Endothelial cell of umbilical vein (primary cell): Measurements from ENCODE around the gene SFT2D1.

Experiments
- EZH2 ChIP-seq: IDR thresholded peaks from 2 replicates; pipeline ENCODE4 v1.6.1; 2012; ENCODE audit warnings: borderline replicate concordance, low read depth, mild to moderate bottlenecking, moderate library complexity, low read length, inconsistent platforms; ENCODE audit not compliant: severe bottlenecking
- POLR2A ChIP-seq: IDR thresholded peaks from 2 replicates; pipeline ENCODE4 v1.6.1; 2012; ENCODE audit warnings: low read depth, mild to moderate bottlenecking, control low read depth, low read length
- POLR2AphosphoS5 ChIP-seq: IDR thresholded peaks from 2 replicates; pipeline ENCODE4 v1.6.1; 2012; ENCODE audit warnings: low read depth, mild to moderate bottlenecking, control low read depth, low read length, moderate library complexity; ENCODE audit not compliant: insufficient read depth
- TF ChIP-seq, protein P1 (sequence below), 2 donors: IDR thresholded peaks; 1 replicate in 1 of 2; 2 replicates in 1 of 2; pipeline ENCODE4 v1.5.1; 2011; ENCODE audit warnings: low read length in 2 of 2, mild to moderate bottlenecking in 2 of 2, moderate library complexity in 2 of 2, control low read depth in 1 of 2, inconsistent platforms in 1 of 2, low read depth in 1 of 2; ENCODE audit not compliant: insufficient read depth in 1 of 2; ENCODE audit errors: extremely low read depth in 1 of 2

DNA sequence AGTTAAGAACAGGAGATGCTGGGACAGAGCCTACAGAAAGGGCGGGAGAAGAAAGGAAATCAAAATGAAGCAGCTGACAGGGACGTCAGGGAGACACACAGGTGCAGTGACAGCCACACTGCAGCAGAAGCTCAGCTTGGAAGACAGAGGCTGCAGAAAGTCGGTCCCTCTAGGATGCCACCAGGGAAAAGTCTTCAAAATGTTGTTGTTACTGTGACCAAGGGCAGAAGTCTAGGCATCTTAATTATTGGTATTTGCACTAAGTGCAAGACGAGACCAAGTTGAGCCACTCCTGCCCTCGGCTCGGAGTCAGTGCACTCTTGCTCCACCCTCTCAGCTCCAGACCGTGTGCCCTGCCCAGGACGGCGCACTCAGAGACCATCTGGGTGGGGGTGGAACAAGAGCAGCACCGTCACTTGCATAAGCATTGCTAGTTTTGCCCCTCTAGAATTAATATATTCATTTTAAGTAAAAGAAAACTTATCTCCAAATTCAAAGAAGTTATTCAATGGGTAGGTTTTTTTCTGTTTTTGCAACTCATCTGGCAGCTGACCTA lies 36.7 kb downstream of the SFT2D1 start:
- no peak for TF ChIP-seq POLR2AphosphoS5
- TF ChIP-seq, protein P1, sequence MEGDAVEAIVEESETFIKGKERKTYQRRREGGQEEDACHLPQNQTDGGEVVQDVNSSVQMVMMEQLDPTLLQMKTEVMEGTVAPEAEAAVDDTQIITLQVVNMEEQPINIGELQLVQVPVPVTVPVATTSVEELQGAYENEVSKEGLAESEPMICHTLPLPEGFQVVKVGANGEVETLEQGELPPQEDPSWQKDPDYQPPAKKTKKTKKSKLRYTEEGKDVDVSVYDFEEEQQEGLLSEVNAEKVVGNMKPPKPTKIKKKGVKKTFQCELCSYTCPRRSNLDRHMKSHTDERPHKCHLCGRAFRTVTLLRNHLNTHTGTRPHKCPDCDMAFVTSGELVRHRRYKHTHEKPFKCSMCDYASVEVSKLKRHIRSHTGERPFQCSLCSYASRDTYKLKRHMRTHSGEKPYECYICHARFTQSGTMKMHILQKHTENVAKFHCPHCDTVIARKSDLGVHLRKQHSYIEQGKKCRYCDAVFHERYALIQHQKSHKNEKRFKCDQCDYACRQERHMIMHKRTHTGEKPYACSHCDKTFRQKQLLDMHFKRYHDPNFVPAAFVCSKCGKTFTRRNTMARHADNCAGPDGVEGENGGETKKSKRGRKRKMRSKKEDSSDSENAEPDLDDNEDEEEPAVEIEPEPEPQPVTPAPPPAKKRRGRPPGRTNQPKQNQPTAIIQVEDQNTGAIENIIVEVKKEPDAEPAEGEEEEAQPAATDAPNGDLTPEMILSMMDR (IDR thresholded peaks at IDR 0.05; ENCODE audit: extremely low read depth in 1 of 2, insufficient read depth in 1 of 2, low read depth in 1 of 2, low read length in 2 of 2) = no peak
- TF ChIP-seq EZH2 = no peak
- no peak for TF ChIP-seq POLR2A
